HepG2 (cell line): ENCODE data around the gene TMEM200C. TPM values are rescaled to one million over a fixed set of nuclear protein-coding genes. Genes with fewer than 3 reads are reported as not detected.

ENCODE experiments used
- ATAC-seq: fragments of 200-7000 bp; cut with Tn5 transposase; 3 replicates; pipeline ENCODE4 v1.9.1; 2020; ENCODE audit warnings: mild to moderate bottlenecking, moderate library complexity
- BruUV-seq: library from RNA; stranded (reverse); fragments of 400-500 nt; replicated peaks from 2 replicates; lab custom pipeline; 2021; lab: Mats Ljungman, UMichigan
- CTCF ChIA-PET: fragments of 300-600 bp; formaldehyde crosslinking; extraction: SDS; loops from one replicate; lab custom pipeline; 2021; ENCODE audit warnings: low total read pairs, inconsistent platforms, low intra/inter-chr PET ratio; lab: Yijun Ruan, JAX
- POLR2A ChIA-PET: fragments of 350-600 bp; sonication (Branson Sonifier 250); formaldehyde crosslinking; loops from one replicate; lab custom pipeline; 2020; ENCODE audit warnings: antibody characterized with exemption, inconsistent platforms; lab: Yijun Ruan, JAX
- DNase-seq: peaks from one replicate; pipeline ENCODE4 v3.0.0-alpha.2; 2015; ENCODE audit warnings: low spot score
- FAIRE-seq: peaks from 3 replicates; lab custom pipeline; 2011; peaks lifted over from hg19 to GRCh38; lab: Jason Lieb, UNC
- H2AFZ ChIP-seq: one replicate; pipeline ENCODE4 v1.6.1; 2011; ENCODE audit warnings: low read length, inconsistent platforms
- H3K27ac ChIP-seq: fragments of 300-600 bp; 3 replicates; pipeline ENCODE4 v1.8.0; 2011; ENCODE audit warnings: mixed run types, mild to moderate bottlenecking, mixed read lengths, low read length, inconsistent platforms; ENCODE audit not compliant: insufficient read depth; ENCODE audit errors: extremely low read length
- H3K27me3 ChIP-seq, 2 experiments: fragments of 200-600 bp in 1 of 2; 2 replicates in 1 of 2; 3 replicates in 1 of 2; pipeline versions ENCODE4 v1.6.0 to v1.8.0; 2011; ENCODE audit warnings: low read length in 2 of 2, mild to moderate bottlenecking in 2 of 2, moderate library complexity in 2 of 2, inconsistent platforms in 1 of 2; ENCODE audit not compliant: insufficient read depth in 2 of 2, control insufficient read depth in 1 of 2
- H3K36me3 ChIP-seq, 2 experiments: fragments of 200-600 bp in 1 of 2; replicated peaks in 1 of 2; 2 replicates in 1 of 2; 3 replicates in 1 of 2; pipeline versions ENCODE4 v1.5.1 to v1.8.0; 2011; ENCODE audit warnings: low read length in 2 of 2, inconsistent platforms in 1 of 2; ENCODE audit not compliant: insufficient read depth in 2 of 2, control insufficient read depth in 1 of 2
- H3K4me1 ChIP-seq: 2 replicates; pipeline ENCODE4 v1.5.1; 2012; ENCODE audit warnings: low read length, inconsistent platforms; ENCODE audit not compliant: insufficient read depth
- H3K4me2 ChIP-seq: 2 replicates; pipeline ENCODE4 v1.6.0; 2011; ENCODE audit warnings: low read depth, low read length, inconsistent platforms
- H3K4me3 ChIP-seq, 3 experiments: fragments of 200-600 bp in 1 of 3; sonication (generic), shearing (Covaris generic) in 1 of 3; replicated peaks in 1 of 3; 2 replicates each; pipeline ENCODE4 v1.5.1; 2011 to 2016; ENCODE audit warnings: low read length in 3 of 3, inconsistent platforms in 2 of 3, low read depth in 2 of 3, mild to moderate bottlenecking in 2 of 3, control low read depth in 1 of 3, mixed read lengths in 1 of 3; ENCODE audit not compliant: insufficient read depth in 1 of 3
- H3K79me2 ChIP-seq: one replicate; pipeline ENCODE4 v1.6.1; 2011; ENCODE audit warnings: low read length, inconsistent platforms; ENCODE audit not compliant: insufficient read depth
- H3K9ac ChIP-seq: 2 replicates; pipeline ENCODE4 v1.6.0; 2011; ENCODE audit warnings: mild to moderate bottlenecking, low read depth, low read length, inconsistent platforms; ENCODE audit not compliant: insufficient read depth
- H3K9me3 ChIP-seq: 2 replicates; pipeline ENCODE4 v1.5.1; 2012; ENCODE audit warnings: mild to moderate bottlenecking, low read length
- H4K20me1 ChIP-seq: 2 replicates; pipeline ENCODE4 v1.6.0; 2011; ENCODE audit warnings: inconsistent platforms, mild to moderate bottlenecking, low read length, moderate library complexity; ENCODE audit not compliant: insufficient read depth
- CEBPB ChIP-seq: IDR thresholded peaks from 2 replicates; pipeline ENCODE4 v1.6.1; 2011; ENCODE audit warnings: low read depth, low read length, improper control_type of control experiment, borderline replicate concordance
- HNF1A ChIP-seq, 2 experiments: sonication (generic) in 1 of 2; formaldehyde crosslinking in 1 of 2; IDR thresholded peaks; 2 replicates each; pipeline versions ENCODE4 v1.4.0 to v1.6.1; 2016 to 2020; ENCODE audit warnings: borderline replicate concordance in 1 of 2, low read depth in 1 of 2, mild to moderate bottlenecking in 1 of 2, missing genetic modification reagents in 1 of 2
- ZFP91 ChIP-seq: sonication (generic); formaldehyde crosslinking; IDR thresholded peaks from 2 replicates; pipeline ENCODE4 v1.9.0; 2022; ENCODE audit warnings: missing genetic modification reagents, mild to moderate bottlenecking, borderline replicate concordance
- WGBS: methylation state at CpG from one replicate; pipeline ENCODE4 v1.1.6; 2017; ENCODE audit warnings: low lambda C conversion rate; 5-methylcytosine and 5-hydroxymethylcytosine counted together
- in situ Hi-C: cut with HindIII; loops from 2 replicates; pipeline ENCODE4 v1.10.0; 2017; ENCODE audit warnings: low pct_unique_long_range_greater_than_20kb; ENCODE audit not compliant: extremely low pct_ligation_motif_present
- intact Hi-C: fragments of 100-400 bp; cut with micrococcal nuclease; formaldehyde crosslinking; loops from one replicate; pipeline ENCODE4 v1.10.0; 2022; ENCODE audit not compliant: unreplicated experiment
- polyA plus RNA-seq, 8 experiments: library from polyadenylated mRNA; depleted of rRNA in 3 of 8; stranded (reverse) in 7 of 8; unstranded in 1 of 8; fragments of >200 nt; fragmentation: Illumina TruSeq in 4 of 8; extraction: Trizol in 4 of 8; gene quantifications; 2 replicates each; pipeline versions ENCODE4 v1.2.1 to v1.2.3, GENCODE V29; 2011 to 2016; ENCODE audit warnings: low read depth in 4 of 8, missing spikeins in 1 of 8, mixed read lengths in 1 of 8; ENCODE audit not compliant: insufficient read depth in 1 of 8
- total RNA-seq, 5 experiments: library from RNA; depleted of rRNA; stranded (reverse); fragments of >200 nt; fragmentation: Illumina TruSeq; extraction: Trizol; gene quantifications; 2 replicates each; pipeline ENCODE4 v1.2.3, GENCODE V29; 2016; ENCODE audit warnings: low read depth in 1 of 5

The TMEM200C gene
- total and polyA plus RNA-seq, 2 of the 13 experiments (the other 11 are each of a cell fraction or from before 2014, with no cell fraction given), result 0.04 TPM; not detected in 1

GRCh38 chr18:5944448-5944847, 49.1 kb upstream of the TMEM200C start:
- no TSS peak for BruUV-seq
- Histone ChIP-seq H3K4me1 (no peaks in the 10 kb centered on the region), H3K9ac (no peak overlapping the region), H3K9me3 (no peaks in the 10 kb centered on the region), H3K4me2 (no peak overlapping the region), H3K27me3 (no peaks in the 10 kb centered on the region), H3K36me3 (no peaks in the 10 kb centered on the region), H2AFZ (no peak overlapping the region), H3K4me3 (no peak overlapping the region), H4K20me1 (no peaks in the 10 kb centered on the region), H3K27ac (no peak overlapping the region), H3K79me2 (no peaks in the 10 kb centered on the region)
- FAIRE-seq, result no peak
- ChIA-PET CTCF (no interaction called here), POLR2A (no interaction called here)
- no peak for ATAC-seq
- in situ Hi-C loops (no loop called here), intact Hi-C loops (no loop called here)
- WGBS, result 71% methylated on average over 3 of the region's 3 CpGs
- DNase-seq, result no peak
- TF ChIP-seq ZFP91 (CRISPR knock-in tag), result no peak
- peak; percentile 8; the same call in 1 of the 2 replicates for TF ChIP-seq CEBPB
- TF ChIP-seq HNF1A (IDR thresholded peaks at IDR 0.05; ENCODE audit: low read depth), result no peak
- TF ChIP-seq HNF1A (CRISPR knock-in tag; IDR thresholded peaks at IDR 0.05; ENCODE audit: borderline replicate concordance), result no peak
